HEK293 (cell line): ENCODE results near the gene DIRAS1.

Experiments used
- CTCF ChIA-PET: fragments of 350-600 bp; formaldehyde crosslinking; extraction: SDS; loops from one replicate; lab custom pipeline; 2021; ENCODE audit warnings: antibody characterized with exemption; lab: Yijun Ruan, JAX
- POLR2A ChIA-PET: fragments of 300-600 bp; formaldehyde crosslinking; extraction: SDS; loops from one replicate; lab custom pipeline; 2020; ENCODE audit warnings: antibody characterized with exemption, inconsistent platforms; lab: Yijun Ruan, JAX
- H3K27ac ChIP-seq: fragments of 200-500 bp; sonication (Bioruptor generic); 2 replicates; pipeline ENCODE4 v1.5.1; 2014; ENCODE audit warnings: low read depth, low read length, control low read depth, inconsistent platforms; ENCODE audit errors: extremely low read depth
- H3K36me3 ChIP-seq, 2 experiments: fragments of 200-500 bp in 1 of 2; sonication (Bioruptor generic) in 1 of 2; 1 replicate in 1 of 2; 2 replicates in 1 of 2; pipeline ENCODE4 v1.5.1; 2014 to 2017; ENCODE audit warnings: inconsistent platforms in 2 of 2, low read length in 2 of 2; ENCODE audit not compliant: control insufficient read depth in 2 of 2, insufficient read depth in 1 of 2
- H3K4me1 ChIP-seq: fragments of 200-500 bp; sonication (Bioruptor generic); 2 replicates; pipeline ENCODE4 v1.5.1; 2014; ENCODE audit warnings: mild to moderate bottlenecking, low read length, inconsistent platforms; ENCODE audit not compliant: control insufficient read depth, insufficient read depth
- H3K4me3 ChIP-seq: 2 replicates; pipeline ENCODE4 v1.5.1; 2011; ENCODE audit warnings: low read depth, mild to moderate bottlenecking, control low read depth, low read length, moderate library complexity
- H3K9me3 ChIP-seq: fragments of 200-500 bp; sonication (Bioruptor generic); 2 replicates; pipeline ENCODE4 v1.5.1; 2014; ENCODE audit warnings: low read depth, low read length, inconsistent platforms; ENCODE audit not compliant: control insufficient read depth, insufficient read depth
- ELK4 ChIP-seq: IDR thresholded peaks from 2 replicates; pipeline ENCODE4 v1.6.1; 2011; ENCODE audit warnings: mild to moderate bottlenecking, low read depth, low read length, borderline replicate concordance
- PRDM1 ChIP-seq: fragments of 450-650 bp; formaldehyde crosslinking; IDR thresholded peaks from 2 replicates; pipeline ENCODE4; 2016; ENCODE audit warnings: missing biosample characterization, missing genetic modification characterization
- ZNF112 ChIP-seq: fragments of 450-650 bp; formaldehyde crosslinking; IDR thresholded peaks from 2 replicates; pipeline ENCODE4 v1.5.0; 2017; ENCODE audit warnings: missing biosample characterization, missing genetic modification characterization
- ZNF146 ChIP-seq: fragments of 450-650 bp; formaldehyde crosslinking; IDR thresholded peaks from 2 replicates; pipeline ENCODE4 v1.5.1; 2016; ENCODE audit warnings: missing biosample characterization, missing genetic modification characterization
- ZNF148 ChIP-seq: fragments of 450-650 bp; formaldehyde crosslinking; IDR thresholded peaks from 2 replicates; pipeline ENCODE4 v1.5.0; 2017; ENCODE audit warnings: missing biosample characterization, missing genetic modification characterization, borderline replicate concordance
- ZNF391 ChIP-seq: fragments of 450-650 bp; formaldehyde crosslinking; IDR thresholded peaks from 2 replicates; pipeline ENCODE4 v1.5.1; 2016; ENCODE audit warnings: low read depth, missing biosample characterization, missing genetic modification characterization, borderline replicate concordance
- ZNF518A ChIP-seq: fragments of 450-650 bp; formaldehyde crosslinking; conservative IDR thresholded peaks from 2 replicates; pipeline ENCODE4 v1.5.1; 2016; ENCODE audit warnings: low read depth, missing biosample characterization, missing genetic modification characterization
- ZNF664 ChIP-seq: fragments of 450-650 bp; formaldehyde crosslinking; IDR thresholded peaks from 2 replicates; pipeline ENCODE4 v1.5.1; 2016; ENCODE audit warnings: missing biosample characterization, missing genetic modification characterization
- ZNF707 ChIP-seq: fragments of 450-650 bp; formaldehyde crosslinking; IDR thresholded peaks from 2 replicates; pipeline ENCODE4 v1.5.1; 2016; ENCODE audit warnings: missing biosample characterization, missing genetic modification characterization
- ZNF76 ChIP-seq: fragments of 450-650 bp; formaldehyde crosslinking; IDR thresholded peaks from 2 replicates; pipeline ENCODE4; 2016; ENCODE audit warnings: low read depth, missing biosample characterization, missing genetic modification characterization, borderline replicate concordance
- TF ChIP-seq, protein P1 (sequence below): fragments of 450-650 bp; formaldehyde crosslinking; IDR thresholded peaks from 2 replicates; pipeline ENCODE4 v1.5.1; 2016; ENCODE audit warnings: missing biosample characterization, missing genetic modification characterization
- TF ChIP-seq, protein P2 (sequence below): fragments of 450-650 bp; formaldehyde crosslinking; IDR thresholded peaks from 2 replicates; pipeline ENCODE4 v1.5.1; 2016; ENCODE audit warnings: missing biosample characterization, missing genetic modification characterization
- TF ChIP-seq, protein P3 (sequence below): fragments of 450-650 bp; formaldehyde crosslinking; IDR thresholded peaks from 2 replicates; pipeline ENCODE4 v1.5.1; 2016; ENCODE audit warnings: missing biosample characterization, missing genetic modification characterization

Gene DIRAS1

DNA sequence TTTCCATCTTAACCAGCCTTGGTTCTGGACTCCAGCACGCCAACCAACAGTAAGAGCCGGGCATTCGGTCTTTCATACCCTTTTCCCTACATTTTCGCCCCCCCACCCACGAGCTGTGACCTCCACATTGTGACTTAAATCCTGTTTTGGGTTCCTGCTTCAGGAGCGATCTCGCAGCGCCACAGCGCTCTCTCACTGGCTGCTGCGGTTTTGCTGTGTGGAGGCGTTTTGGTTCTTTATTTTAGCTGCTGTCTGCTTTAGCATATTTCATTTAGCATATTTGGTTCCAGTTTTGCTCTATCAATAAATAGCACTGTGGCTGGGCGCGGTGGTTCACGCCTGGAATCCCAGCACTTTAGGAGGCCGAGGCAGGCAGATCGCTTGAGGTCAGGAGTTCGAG is 38.2 kb upstream of the DIRAS1 start (continued):
- TF ChIP-seq ZNF518A (tag by site-specific recombination) (no peak), ELK4 (no peak), ZNF707 (tag by site-specific recombination) (no peak), ZNF664 (tag by site-specific recombination) (no peak), ZNF391 (tag by site-specific recombination) (no peak), ZNF148 (tag by site-specific recombination) (no peak), ZNF112 (tag by site-specific recombination) (no peak), ZNF146 (tag by site-specific recombination) (no peak)
- TF ChIP-seq, protein P1, sequence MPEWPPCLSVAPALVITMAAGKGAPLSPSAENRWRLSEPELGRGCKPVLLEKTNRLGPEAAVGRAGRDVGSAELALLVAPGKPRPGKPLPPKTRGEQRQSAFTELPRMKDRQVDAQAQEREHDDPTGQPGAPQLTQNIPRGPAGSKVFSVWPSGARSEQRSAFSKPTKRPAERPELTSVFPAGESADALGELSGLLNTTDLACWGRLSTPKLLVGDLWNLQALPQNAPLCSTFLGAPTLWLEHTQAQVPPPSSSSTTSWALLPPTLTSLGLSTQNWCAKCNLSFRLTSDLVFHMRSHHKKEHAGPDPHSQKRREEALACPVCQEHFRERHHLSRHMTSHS (tag by site-specific recombination): no peak
- TF ChIP-seq, protein P2, sequence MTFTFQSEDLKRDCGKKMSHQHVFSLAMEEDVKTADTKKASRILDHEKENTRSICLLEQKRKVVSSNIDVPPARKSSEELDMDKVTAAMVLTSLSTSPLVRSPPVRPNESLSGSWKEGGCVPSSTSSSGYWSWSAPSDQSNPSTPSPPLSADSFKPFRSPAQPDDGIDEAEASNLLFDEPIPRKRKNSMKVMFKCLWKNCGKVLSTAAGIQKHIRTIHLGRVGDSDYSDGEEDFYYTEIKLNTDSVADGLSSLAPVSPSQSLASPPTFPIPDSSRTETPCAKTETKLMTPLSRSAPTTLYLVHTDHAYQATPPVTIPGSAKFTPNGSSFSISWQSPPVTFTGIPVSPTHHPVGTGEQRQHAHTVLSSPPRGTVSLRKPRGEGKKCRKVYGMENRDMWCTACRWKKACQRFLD (tag by site-specific recombination): no peak

GRCh38 chr19:2758601-2759313 is 37.6 kb upstream of the DIRAS1 start:
- Histone ChIP-seq H3K4me3 (no peak overlapping the region), H3K9me3 (no peaks in the 10 kb centered on the region), H3K27ac (no peak overlapping the region)
- POLR2A ChIA-PET: no interaction called here
- peak; percentile 52; the same call in 1 of the 2 replicates for TF ChIP-seq PRDM1 (tag by site-specific recombination)
- TF ChIP-seq, protein P3, sequence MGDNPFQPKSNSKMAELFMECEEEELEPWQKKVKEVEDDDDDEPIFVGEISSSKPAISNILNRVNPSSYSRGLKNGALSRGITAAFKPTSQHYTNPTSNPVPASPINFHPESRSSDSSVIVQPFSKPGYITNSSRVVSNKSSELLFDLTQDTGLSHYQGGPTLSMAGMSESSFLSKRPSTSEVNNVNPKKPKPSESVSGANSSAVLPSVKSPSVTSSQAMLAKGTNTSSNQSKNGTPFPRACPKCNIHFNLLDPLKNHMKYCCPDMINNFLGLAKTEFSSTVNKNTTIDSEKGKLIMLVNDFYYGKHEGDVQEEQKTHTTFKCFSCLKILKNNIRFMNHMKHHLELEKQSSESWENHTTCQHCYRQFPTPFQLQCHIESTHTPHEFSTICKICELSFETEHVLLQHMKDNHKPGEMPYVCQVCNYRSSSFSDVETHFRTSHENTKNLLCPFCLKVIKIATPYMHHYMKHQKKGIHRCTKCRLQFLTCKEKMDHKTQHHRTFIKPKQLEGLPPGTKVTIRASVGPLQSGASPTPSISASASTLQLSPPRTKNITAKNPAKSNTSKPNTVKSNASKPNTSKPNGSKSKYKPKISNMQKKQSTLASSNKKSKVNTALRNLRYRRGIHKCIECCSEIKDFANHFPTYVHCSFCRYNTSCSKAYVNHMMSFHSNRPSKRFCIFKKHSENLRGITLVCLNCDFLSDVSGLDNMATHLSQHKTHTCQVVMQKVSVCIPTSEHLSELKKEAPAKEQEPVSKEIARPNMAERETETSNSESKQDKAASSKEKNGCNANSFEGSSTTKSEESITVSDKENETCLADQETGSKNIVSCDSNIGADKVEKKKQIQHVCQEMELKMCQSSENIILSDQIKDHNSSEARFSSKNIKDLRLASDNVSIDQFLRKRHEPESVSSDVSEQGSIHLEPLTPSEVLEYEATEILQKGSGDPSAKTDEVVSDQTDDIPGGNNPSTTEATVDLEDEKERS (tag by site-specific recombination): 0 out of 2 replicates have a peak, but pooled peaks have one; percentile 35
- peak; percentile 100 for TF ChIP-seq ZNF146 (tag by site-specific recombination)
- no peak for TF ChIP-seq ZNF76 (tag by site-specific recombination)
- TF ChIP-seq, all 188 proteins: peak for 3
- no peaks in the 10 kb centered on the region for H3K4me1 ChIP-seq
- CTCF ChIA-PET: interaction anchor here (0.6 to 1.4 kb wide), 3 partner anchors 9 to 94 kb away, joined by 3 to 5 read pairs (median 4); no protein-coding TSS in a partner anchor
- peaks cover 0 to 90% of the 10 kb centered on the region in 2 experiments; a peak in 2 of 3 replicates for H3K36me3 ChIP-seq
